ENCODE measurements around the gene TMEM151A.
"Not testable (repeated sequence)": the region's sequence is repeated elsewhere in the genome, so short reads cannot be mapped to it uniquely, and the experiment has no call there.

The TMEM151A gene

GRCh38 chr11:66274219-66274618, 17.5 kb upstream of the TMEM151A start:
- no peak overlapping the region for H2BK15ac ChIP-seq (ENCODE audit: low read length)
- H3K4me2 ChIP-seq (ENCODE audit: insufficient read depth, low read length, poor library complexity, severe bottlenecking): no peak overlapping the region
- no peaks in the 10 kb centered on the region for H3K9me3 ChIP-seq (replicated peaks in 1 of 2; ENCODE audit: control insufficient read depth in 2 of 2, insufficient read depth in 1 of 2, low read depth in 1 of 2, low read length in 2 of 2)
- no peak overlapping the region for H3K14ac ChIP-seq (ENCODE audit: low read length)
- no peak overlapping the region for H3K27ac ChIP-seq (replicated peaks; ENCODE audit: low read length)
- H3K4me3 ChIP-seq (ENCODE audit: low read length in 2 of 2): no peak overlapping the region
- no peak overlapping the region for H3K4ac ChIP-seq (ENCODE audit: low read length)
- no peak for DNase-seq (ENCODE audit: low spot score)
- no peak overlapping the region for H3K18ac ChIP-seq (ENCODE audit: low read length)
- no peak overlapping the region for H2BK12ac ChIP-seq (ENCODE audit: low read length)
- no peaks in the 10 kb centered on the region for H3K27me3 ChIP-seq (ENCODE audit: control insufficient read depth in 3 of 3, insufficient read depth in 3 of 3, low read depth in 1 of 3, low read length in 3 of 3)
- no peak overlapping the region for H4K8ac ChIP-seq (ENCODE audit: low read depth, low read length)
- H3K36me3 ChIP-seq (replicated peaks in 1 of 2; ENCODE audit: control insufficient read depth in 2 of 2, insufficient read depth in 2 of 2, low read length in 2 of 2): peaks cover 39 to 63% of the 10 kb centered on the region in 2 donors
- H3K4me1 ChIP-seq (ENCODE audit: control insufficient read depth in 2 of 2, insufficient read depth in 1 of 2, low read depth in 1 of 2, low read length in 2 of 2): peaks cover 8 to 11% of the 10 kb centered on the region in 2 donors
- H3K9ac ChIP-seq (ENCODE audit: low read depth, low read length, poor library complexity): no peak overlapping the region
- no peak overlapping the region for H4K91ac ChIP-seq (ENCODE audit: low read depth, low read length, poor library complexity)
- H2BK5ac ChIP-seq (ENCODE audit: low read length): no peak overlapping the region
- no peak overlapping the region for H2AK5ac ChIP-seq (ENCODE audit: low read depth, low read length)
- no peak overlapping the region for H3K23ac ChIP-seq (ENCODE audit: low read depth, low read length, poor library complexity)
- H3K79me1 ChIP-seq (ENCODE audit: low read depth, low read length): peaks cover 8% of the 10 kb centered on the region
- no peak overlapping the region for H2BK120ac ChIP-seq (ENCODE audit: low read depth, low read length)
- no peak overlapping the region for H2AFZ ChIP-seq (ENCODE audit: low read length)
- no CpG with 5 or more reads among the region's 1 CpG for WGBS, 2 donors (ENCODE audit: extremely low coverage in 2 of 2, insufficient read length in 2 of 2, insufficient replicate concordance in 1 of 2)

- Histone ChIP-seq H3K14ac (ENCODE audit: low read length) (no peak overlapping the region), H2BK5ac (ENCODE audit: low read length) (no peak overlapping the region), H3K4me3 (ENCODE audit: low read length in 2 of 2) (no peak overlapping the region), H3K4me2 (ENCODE audit: insufficient read depth, low read length, poor library complexity, severe bottlenecking) (no peak overlapping the region), H2AK5ac (ENCODE audit: low read depth, low read length) (no peak overlapping the region), H2BK120ac (ENCODE audit: low read depth, low read length) (no peak overlapping the region), H3K9me3 (replicated peaks in 1 of 2; ENCODE audit: control insufficient read depth in 2 of 2, insufficient read depth in 1 of 2, low read depth in 1 of 2, low read length in 2 of 2) (no peaks in the 10 kb centered on the region), H3K9ac (ENCODE audit: low read depth, low read length, poor library complexity) (no peak overlapping the region), H3K79me1 (ENCODE audit: low read depth, low read length) (peaks cover 7% of the 10 kb centered on the region), H3K27ac (replicated peaks; ENCODE audit: low read length) (no peak overlapping the region), H2BK12ac (ENCODE audit: low read length) (no peak overlapping the region), H3K36me3 (replicated peaks in 1 of 2; ENCODE audit: control insufficient read depth in 2 of 2, insufficient read depth in 2 of 2, low read length in 2 of 2) (peaks cover 39 to 58% of the 10 kb centered on the region in 2 donors), H3K23ac (ENCODE audit: low read depth, low read length, poor library complexity) (no peak overlapping the region), H3K4ac (ENCODE audit: low read length) (no peak overlapping the region), H4K8ac (ENCODE audit: low read depth, low read length) (no peak overlapping the region), H3K18ac (ENCODE audit: low read length) (no peak overlapping the region), H2BK15ac (ENCODE audit: low read length) (no peak overlapping the region), H3K4me1 (ENCODE audit: control insufficient read depth in 2 of 2, insufficient read depth in 1 of 2, low read depth in 1 of 2, low read length in 2 of 2) (peaks cover 11 to 20% of the 10 kb centered on the region in 2 donors), H3K27me3 (ENCODE audit: control insufficient read depth in 3 of 3, insufficient read depth in 3 of 3, low read depth in 1 of 3, low read length in 3 of 3) (no peaks in the 10 kb centered on the region), H4K91ac (ENCODE audit: low read depth, low read length, poor library complexity) (no peak overlapping the region), H2AFZ (ENCODE audit: low read length) (no peak overlapping the region)
- no CpG with 5 or more reads among the region's 8 CpGs for WGBS, 2 donors (ENCODE audit: extremely low coverage in 2 of 2, insufficient read length in 2 of 2, insufficient replicate concordance in 1 of 2)
- DNase-seq (ENCODE audit: low spot score): no peak
These were observed 16.3 kb upstream of the TMEM151A start for GRCh38 chr11:66275396-66275795.

DNA sequence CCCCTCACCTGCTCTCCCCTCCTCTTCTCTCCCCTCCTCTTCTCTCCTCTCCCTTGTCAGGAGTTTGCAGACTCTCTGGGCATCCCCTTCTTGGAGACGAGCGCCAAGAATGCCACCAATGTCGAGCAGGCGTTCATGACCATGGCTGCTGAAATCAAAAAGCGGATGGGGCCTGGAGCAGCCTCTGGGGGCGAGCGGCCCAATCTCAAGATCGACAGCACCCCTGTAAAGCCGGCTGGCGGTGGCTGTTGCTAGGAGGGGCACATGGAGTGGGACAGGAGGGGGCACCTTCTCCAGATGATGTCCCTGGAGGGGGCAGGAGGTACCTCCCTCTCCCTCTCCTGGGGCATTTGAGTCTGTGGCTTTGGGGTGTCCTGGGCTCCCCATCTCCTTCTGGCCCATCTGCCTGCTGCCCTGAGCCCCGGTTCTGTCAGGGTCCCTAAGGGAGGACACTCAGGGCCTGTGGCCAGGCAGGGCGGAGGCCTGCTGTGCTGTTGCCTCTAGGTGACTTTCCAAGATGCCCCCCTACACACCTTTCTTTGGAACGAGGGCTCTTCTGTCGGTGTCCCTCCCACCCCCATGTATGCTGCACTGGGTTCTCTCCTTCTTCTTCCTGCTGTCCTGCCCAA, 15.6 kb upstream of the TMEM151A start:
- Histone ChIP-seq H3K23ac (ENCODE audit: low read depth, low read length, poor library complexity) (no peak overlapping the region), H3K4me2 (ENCODE audit: insufficient read depth, low read length, poor library complexity, severe bottlenecking) (no peak overlapping the region), H2AK5ac (ENCODE audit: low read depth, low read length) (no peak overlapping the region), H3K14ac (ENCODE audit: low read length) (no peak overlapping the region), H3K9me3 (replicated peaks in 1 of 2; ENCODE audit: control insufficient read depth in 2 of 2, insufficient read depth in 1 of 2, low read depth in 1 of 2, low read length in 2 of 2) (no peaks in the 10 kb centered on the region), H4K8ac (ENCODE audit: low read depth, low read length) (no peak overlapping the region), H3K4ac (ENCODE audit: low read length) (no peak overlapping the region), H3K18ac (ENCODE audit: low read length) (no peak overlapping the region), H4K91ac (ENCODE audit: low read depth, low read length, poor library complexity) (no peak overlapping the region), H2BK12ac (ENCODE audit: low read length) (no peak overlapping the region), H3K4me1 (ENCODE audit: control insufficient read depth in 2 of 2, insufficient read depth in 1 of 2, low read depth in 1 of 2, low read length in 2 of 2) (peaks cover 15 to 27% of the 10 kb centered on the region in 2 donors), H2BK15ac (ENCODE audit: low read length) (no peak overlapping the region), H3K79me1 (ENCODE audit: low read depth, low read length) (peaks cover 2% of the 10 kb centered on the region), H3K27ac (replicated peaks; ENCODE audit: low read length) (no peak overlapping the region), H3K27me3 (ENCODE audit: control insufficient read depth in 3 of 3, insufficient read depth in 3 of 3, low read depth in 1 of 3, low read length in 3 of 3) (no peaks in the 10 kb centered on the region), H2BK5ac (ENCODE audit: low read length) (no peak overlapping the region), H2BK120ac (ENCODE audit: low read depth, low read length) (no peak overlapping the region), H2AFZ (ENCODE audit: low read length) (no peak overlapping the region), H3K36me3 (replicated peaks in 1 of 2; ENCODE audit: control insufficient read depth in 2 of 2, insufficient read depth in 2 of 2, low read length in 2 of 2) (peaks cover 37 to 56% of the 10 kb centered on the region in 2 donors), H3K4me3 (ENCODE audit: low read length in 2 of 2) (no peak overlapping the region), H3K9ac (ENCODE audit: low read depth, low read length, poor library complexity) (no peak overlapping the region)
- no CpG with 5 or more reads among the region's 14 CpGs for WGBS, 2 donors (ENCODE audit: extremely low coverage in 2 of 2, insufficient read length in 2 of 2, insufficient replicate concordance in 1 of 2)
- no peak for DNase-seq (ENCODE audit: low spot score)

DNA sequence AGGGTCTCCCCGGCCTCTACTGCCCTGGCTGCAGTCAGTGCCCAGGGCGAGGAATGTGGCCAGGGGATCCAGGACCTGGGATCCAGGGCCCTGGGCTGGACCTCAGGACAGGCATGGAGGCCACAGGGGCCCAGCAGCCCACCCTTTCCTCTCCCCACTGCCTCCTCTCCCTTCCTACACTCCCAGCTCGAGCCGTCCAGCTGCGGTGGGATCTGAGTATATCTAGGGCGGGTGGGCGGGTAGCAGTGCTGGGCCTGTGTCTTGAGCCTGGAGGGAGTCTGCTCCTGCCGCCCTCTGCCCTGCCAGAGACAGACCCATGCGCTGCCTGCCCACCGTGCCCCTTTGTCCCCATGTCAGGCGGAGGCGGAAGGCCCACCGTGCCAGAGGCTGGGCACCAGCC, 15.1 kb upstream of the TMEM151A start:
- DNase-seq (ENCODE audit: low spot score); H4K8ac ChIP-seq (ENCODE audit: low read depth, low read length); H3K14ac ChIP-seq (ENCODE audit: low read length); H2BK120ac ChIP-seq (ENCODE audit: low read depth, low read length); H2BK15ac ChIP-seq (ENCODE audit: low read length); H3K4me2 ChIP-seq (ENCODE audit: insufficient read depth, low read length, poor library complexity, severe bottlenecking); H2BK12ac ChIP-seq (ENCODE audit: low read length); H3K27me3 ChIP-seq (ENCODE audit: control insufficient read depth in 3 of 3, insufficient read depth in 3 of 3, low read depth in 1 of 3, low read length in 3 of 3); H3K27ac ChIP-seq (replicated peaks; ENCODE audit: low read length); H3K9ac ChIP-seq (ENCODE audit: low read depth, low read length, poor library complexity); H3K4ac ChIP-seq (ENCODE audit: low read length); H3K23ac ChIP-seq (ENCODE audit: low read depth, low read length, poor library complexity); H4K91ac ChIP-seq (ENCODE audit: low read depth, low read length, poor library complexity); H2BK5ac ChIP-seq (ENCODE audit: low read length); H3K79me1 ChIP-seq (ENCODE audit: low read depth, low read length); H3K4me3 ChIP-seq (ENCODE audit: low read length in 2 of 2); H3K9me3 ChIP-seq (replicated peaks in 1 of 2; ENCODE audit: control insufficient read depth in 2 of 2, insufficient read depth in 1 of 2, low read depth in 1 of 2, low read length in 2 of 2); H2AK5ac ChIP-seq (ENCODE audit: low read depth, low read length); H2AFZ ChIP-seq (ENCODE audit: low read length); H3K18ac ChIP-seq (ENCODE audit: low read length): not testable (repeated sequence)
- WGBS, 2 donors (ENCODE audit: extremely low coverage in 2 of 2, insufficient read length in 2 of 2, insufficient replicate concordance in 1 of 2): no CpG with 5 or more reads among the region's 13 CpGs
- peaks cover 38 to 58% of the 10 kb centered on the region in 2 donors for H3K36me3 ChIP-seq (replicated peaks in 1 of 2; ENCODE audit: control insufficient read depth in 2 of 2, insufficient read depth in 2 of 2, low read length in 2 of 2)
- peaks cover 17 to 32% of the 10 kb centered on the region in 2 donors for H3K4me1 ChIP-seq (ENCODE audit: control insufficient read depth in 2 of 2, insufficient read depth in 1 of 2, low read depth in 1 of 2, low read length in 2 of 2)
